ENCODE data around the gene EPN3.

The EPN3 gene

DNA sequence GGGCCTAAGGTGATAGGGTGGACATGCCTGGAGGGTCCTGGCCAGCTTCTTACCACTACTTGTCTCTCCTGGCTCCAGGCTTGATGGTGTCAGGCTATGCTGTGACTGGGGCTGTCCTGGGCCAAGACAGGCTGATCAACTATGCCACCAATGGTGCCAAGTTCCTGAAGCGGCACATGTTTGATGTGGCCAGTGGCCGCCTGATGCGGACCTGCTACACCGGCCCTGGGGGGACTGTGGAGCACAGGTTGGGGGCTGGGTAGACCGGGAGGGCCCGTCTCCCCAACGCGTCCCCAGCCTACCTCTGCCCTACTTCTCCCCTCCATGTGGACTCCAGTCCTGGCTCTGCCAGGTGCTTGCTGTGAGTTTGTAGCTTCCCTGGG is 18.9 kb downstream of the EPN3 start:
- no peak for DNase-seq

DNA sequence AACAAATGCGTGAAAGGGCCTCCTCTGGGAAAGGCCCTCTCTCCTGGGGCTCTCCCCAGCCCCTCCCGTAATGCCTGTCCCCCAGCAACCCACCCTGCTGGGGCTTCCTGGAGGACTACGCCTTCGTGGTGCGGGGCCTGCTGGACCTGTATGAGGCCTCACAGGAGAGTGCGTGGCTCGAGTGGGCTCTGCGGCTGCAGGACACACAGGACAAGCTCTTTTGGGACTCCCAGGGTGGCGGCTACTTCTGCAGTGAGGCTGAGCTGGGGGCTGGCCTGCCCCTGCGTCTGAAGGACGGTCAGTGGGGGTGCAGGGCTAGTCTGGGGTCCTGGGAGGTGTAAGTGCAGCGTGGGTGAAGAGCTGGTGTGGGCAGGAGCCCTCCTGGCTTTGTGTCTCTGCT is 19.3 kb downstream of the EPN3 start:
- no peak for DNase-seq

DNA sequence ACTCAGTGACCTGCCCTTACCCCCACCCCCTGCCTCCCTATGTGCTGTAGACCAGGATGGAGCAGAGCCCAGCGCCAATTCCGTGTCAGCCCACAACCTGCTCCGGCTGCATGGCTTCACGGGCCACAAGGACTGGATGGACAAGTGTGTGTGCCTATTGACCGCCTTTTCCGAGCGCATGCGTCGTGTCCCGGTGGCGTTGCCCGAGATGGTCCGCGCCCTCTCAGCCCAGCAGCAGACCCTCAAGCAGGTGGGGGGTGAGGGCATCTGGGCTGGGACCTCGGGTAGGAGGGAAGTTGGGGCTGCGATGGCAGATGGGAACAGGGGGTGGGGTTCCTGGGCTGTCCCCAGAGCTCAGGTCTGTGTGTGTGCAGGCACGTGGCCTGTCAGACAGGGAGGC is 21.7 kb downstream of the EPN3 start:
- no peak for DNase-seq

DNA sequence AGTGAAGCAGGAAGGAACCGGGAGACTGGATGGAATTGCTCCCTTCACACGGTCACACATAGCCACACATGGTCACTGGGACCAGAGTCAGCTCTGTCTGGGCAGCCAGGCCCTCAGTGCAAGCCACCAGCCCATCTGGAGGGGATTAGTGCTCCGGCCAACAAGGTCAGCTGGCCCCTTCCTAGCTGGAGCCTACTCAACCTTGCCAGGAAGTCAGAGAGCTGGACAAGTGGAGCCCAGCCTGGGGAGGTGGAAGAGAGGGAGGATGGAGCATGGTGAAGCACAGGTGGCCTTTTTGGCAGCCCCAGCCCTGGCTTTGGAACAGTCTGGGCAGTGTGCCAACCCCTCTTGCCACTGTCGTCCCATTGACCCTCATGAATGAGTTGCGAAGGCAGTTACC is 24.3 kb downstream of the EPN3 start:
- no peak for DNase-seq

DNA sequence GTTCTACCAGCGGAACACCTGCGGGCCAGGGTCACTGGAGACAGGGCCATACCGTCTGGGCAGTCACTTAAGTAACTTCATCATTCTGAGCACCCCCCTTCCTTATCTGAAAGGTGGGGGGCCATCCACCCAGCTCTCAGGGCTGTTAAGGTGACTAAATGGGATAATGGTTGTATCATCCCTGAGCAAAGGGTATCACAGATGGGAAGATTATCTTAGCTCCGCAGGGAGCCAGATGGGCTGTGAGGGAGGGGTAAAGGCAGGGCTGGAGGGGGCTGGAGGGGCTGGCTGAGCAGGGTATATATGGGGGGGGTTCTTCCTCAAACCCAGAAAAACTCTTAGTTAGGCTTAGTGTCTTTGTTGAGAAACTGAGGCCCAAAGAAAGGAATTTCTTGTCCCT is 25.1 kb downstream of the EPN3 start:
- DNase-seq, result no peak

DNA sequence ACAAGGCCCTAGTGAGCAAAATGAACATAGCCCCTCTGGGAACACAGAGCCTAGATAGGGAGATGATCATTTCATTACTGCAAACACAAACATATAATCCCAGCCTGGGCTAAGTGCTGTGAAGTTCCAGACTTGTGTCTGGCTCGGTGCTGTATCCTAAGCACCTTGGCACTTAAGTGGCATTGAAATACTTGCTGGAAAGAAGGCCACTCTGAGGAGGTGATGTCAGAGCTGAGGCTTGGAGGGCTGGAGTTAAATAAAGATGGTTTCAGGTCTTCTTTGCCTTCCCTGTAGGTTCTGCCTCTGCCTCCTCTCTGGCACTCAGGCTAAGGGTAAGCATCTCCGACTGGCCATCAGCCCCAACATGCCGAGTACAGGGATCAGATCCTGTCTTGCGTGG is 25.6 kb downstream of the EPN3 start:
- no peak for DNase-seq

DNA sequence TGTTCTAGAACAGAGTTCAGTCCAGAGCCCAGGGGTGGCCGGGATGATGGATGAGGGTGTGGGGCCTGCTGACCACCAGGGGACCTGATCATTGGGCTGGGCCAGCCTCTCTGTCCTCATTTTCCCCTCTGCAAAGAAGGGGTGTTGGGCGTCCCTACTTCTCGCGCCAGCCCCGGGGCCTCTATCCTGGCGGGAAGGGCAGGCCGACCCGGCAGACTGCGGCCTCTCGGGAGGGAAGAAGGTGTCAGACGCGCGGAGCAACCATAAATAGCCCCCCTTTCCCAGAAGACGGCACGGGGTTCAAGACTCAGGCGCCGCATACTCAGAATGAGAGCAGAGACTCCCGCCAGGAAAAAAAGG is 26.0 kb downstream of the EPN3 start:
- DNase-seq, result no peak

DNA sequence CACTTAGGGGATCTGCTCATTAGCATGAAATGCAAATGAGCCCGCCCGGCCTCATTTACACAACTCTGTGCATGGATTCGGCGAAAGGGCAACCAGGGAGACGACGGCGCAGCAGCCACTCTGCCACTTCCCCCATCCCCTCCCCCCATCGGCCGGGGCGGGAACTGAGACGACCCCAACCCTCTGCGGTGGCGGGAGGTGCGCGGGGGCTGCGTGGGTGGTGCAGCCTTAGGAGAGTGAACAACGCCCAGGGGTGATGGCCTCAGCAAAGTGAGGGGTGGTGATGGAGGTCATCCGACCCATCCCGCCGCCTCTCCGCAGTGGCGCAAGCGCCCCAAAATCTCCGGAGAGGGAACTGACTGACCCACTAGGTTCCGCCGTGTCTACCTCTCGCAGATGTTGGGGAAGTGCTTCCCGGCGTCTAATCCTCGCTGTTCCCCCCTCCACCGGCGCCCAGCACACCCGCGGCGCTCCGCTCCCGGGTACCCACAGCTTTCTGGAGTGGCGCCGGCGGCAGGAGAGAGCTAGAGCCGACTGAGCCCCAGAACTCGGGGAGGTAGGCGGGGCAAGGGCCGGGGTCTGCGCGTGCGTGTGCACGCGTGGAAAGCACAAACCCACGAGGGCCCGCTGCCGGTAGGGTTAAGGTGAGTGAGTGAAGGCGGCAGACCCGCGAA is 26.5 kb downstream of the EPN3 start:
- no peak for DNase-seq

DNA sequence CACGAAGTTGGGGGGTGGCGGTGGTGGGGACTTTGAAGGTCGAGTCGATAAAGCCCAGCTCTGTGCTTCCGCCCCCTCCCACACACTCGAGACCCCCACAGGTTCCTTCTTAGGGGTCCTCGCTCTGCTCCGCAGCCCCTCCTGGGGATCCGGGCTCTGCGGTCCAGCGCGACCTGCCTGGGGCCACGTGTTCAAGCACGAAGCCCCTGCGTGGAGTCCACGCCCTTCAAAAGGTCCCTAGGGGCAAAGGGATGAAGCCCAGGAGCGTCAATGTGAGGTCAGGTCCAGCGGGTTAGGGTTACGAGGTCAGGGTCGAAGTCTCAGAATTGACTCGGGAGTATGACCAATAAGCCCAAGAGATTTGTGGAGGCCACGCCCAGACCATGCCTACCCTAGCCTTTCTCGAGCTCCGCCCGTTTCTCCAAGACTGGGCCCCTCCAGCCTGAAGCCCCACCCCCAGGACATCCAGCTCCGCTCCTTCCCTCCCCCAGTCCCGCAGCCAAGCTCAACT is 27.2 kb downstream of the EPN3 start:
- DNase-seq, result no peak

DNA sequence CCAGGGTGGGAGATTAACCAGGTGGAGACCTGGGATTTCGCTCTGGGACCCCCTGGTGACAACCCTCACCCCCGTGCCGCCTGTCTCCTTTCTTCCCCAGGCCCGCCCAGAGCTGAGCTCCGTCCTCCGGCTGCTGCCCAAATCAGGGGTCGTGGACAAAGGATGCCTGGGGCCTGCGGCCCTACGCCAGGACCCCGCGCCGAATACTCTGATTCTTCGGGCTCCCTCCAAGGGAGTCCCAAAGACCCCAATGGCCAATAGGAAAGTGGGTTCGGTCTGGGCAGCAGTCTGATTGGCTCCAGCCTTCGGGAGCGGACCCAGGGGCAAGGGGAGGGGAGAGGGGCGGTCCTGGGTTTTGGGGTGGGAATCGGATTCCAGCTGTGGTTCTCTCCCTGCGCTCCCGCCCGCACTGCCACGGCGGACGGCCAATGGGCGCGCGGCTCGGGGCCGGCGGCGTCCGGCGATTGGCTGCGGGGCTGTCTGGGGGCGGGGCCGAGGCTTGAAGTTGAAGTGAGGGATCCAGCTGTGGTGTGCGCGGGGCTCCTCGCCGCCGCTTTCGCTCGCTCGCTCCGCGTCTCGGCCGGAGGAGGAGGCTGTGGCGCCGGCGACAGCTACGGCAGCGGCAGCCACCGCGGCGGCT is 27.8 kb downstream of the EPN3 start, which contains the start of gene CACNA1G:
Gene CACNA1G (plus strand): TSS at position 531 of the 640 bp plus-strand sequence. CDS start 745 bp downstream, outside the sequence.
- DNase-seq, result peak; percentile 85

DNA sequence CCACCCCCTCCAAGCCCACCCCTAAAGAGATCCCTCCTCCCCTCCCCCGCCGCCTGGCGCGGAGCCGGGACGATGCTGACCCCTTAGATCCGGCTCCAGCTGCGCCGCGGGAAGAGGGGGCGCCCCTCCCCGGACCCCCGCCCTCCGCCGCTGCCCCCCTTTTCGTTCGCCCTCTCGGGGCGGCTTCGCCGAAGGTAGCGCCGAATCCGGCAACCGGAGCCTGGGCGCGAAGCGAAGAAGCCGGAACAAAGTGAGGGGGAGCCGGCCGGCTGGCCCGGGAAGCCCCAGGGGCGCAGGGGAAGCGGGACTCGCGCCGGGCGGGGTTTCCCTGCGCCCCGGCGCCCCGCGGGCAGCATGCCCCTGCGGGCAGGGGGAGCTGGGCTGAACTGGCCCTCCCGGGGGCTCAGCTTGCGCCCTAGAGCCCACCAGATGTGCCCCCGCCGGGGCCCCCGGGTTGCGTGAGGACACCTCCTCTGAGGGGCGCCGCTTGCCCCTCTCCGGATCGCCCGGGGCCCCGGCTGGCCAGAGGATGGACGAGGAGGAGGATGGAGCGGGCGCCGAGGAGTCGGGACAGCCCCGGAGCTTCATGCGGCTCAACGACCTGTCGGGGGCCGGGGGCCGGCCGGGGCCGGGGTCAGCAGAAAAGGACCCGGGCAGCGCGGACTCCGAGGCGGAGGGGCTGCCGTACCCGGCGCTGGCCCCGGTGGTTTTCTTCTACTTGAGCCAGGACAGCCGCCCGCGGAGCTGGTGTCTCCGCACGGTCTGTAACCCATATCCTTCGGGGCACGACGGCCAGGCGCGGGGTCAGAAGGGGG is 28.6 kb downstream of the EPN3 start:
- no peak for DNase-seq

DNA sequence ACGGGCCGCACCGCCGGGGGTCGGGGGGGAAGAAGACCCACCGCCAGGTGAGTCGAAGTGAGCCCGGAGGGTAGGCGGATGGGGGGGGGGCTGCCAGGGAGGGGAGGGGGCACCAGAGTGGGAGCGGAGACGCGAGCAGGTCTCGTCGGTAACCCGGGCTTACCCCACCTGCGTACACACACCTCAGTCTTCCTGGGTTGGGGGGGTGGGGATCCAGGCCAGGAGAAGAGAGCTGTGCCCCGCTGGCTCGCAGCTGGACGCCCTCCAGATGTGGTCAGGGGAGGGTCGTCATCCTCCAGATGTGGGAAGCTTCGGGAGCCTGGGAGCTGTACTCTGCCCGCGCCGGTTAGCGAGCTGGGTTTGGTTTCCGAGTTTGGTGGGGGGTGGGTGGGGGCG is 29.2 kb downstream of the EPN3 start:
- no peak for DNase-seq

DNA sequence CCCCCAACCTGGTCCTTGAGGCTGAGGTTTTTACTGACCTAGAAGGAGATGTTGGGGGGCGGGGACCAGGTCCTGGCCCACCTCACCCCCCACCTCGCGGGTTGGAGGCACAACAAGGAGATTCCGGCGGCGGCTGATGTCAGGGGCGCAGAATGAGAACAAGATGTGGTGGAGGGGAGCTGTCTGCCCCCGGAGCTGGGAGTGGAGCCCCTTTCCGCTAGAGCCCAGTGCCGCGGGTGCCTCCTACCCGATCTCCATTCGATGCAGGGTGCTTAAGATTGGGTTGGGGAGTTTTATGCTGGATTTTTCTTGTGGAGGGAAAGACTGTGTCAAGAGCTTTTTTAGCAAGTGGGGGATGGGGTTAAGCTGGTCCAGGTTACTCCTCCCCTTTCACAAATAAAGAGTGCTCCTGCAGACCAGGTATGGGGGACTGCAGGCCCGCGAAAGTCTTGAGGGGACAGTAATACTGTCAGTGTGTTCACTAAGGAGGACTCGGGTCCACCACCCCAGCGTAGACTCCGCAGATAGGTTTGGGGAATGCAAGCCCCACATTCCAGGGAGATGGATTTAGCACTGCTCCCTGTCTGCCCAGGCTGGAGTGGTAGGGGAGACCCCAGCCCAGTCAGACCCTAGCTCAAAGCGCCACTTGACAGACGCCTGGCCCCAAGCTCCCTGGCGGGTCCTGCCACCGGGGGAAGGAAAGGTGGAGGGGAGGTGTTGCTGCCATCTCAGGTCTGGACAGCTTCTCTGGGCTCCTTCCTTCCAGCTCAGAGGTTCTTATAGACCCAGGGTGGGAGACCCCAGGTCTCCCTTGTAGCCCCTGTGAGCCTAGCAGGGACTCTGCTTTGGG is 29.9 kb downstream of the EPN3 start:
- DNase-seq, result no peak

DNA sequence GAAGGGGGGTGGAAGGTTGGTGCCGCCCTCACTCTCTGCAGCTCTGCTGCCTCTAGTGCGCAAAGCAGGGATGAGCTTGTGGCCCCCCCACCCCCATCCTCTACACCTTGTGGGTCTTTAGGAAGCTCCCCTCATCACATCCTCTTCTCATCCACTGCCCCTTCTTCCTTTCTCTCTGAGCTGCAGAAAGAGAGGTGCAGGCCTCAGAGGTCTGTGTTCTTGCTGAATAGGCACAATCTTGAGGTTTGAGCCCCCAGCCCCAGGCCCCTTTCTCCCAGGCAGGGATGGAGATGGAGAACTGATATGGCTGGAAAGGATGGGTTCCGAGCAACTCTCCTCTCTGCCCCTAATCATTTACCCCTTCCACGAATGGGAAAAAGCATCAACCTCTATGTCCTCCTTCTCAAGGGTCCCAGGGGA is 30.6 kb downstream of the EPN3 start:
- no peak for DNase-seq

DNA sequence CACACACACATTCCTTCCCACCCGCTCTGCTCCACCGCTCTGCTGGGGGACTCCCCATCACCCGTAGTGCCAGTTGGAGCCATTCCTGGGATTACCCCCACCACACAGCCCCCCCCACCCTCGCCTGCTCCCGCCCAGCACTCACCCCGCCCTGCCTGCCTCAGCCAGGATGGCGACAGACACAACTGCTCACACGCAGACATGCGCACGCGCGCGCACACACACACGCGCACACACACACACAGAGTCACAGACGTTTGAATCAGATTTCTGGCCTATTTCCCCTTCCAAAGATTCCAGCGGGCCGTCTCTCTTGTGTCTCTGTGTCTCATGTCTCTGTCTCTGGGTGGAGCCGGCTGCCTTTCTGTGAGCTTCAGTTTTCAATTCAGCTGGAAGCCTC is 32.4 kb downstream of the EPN3 start:
- DNase-seq, result no peak

DNA sequence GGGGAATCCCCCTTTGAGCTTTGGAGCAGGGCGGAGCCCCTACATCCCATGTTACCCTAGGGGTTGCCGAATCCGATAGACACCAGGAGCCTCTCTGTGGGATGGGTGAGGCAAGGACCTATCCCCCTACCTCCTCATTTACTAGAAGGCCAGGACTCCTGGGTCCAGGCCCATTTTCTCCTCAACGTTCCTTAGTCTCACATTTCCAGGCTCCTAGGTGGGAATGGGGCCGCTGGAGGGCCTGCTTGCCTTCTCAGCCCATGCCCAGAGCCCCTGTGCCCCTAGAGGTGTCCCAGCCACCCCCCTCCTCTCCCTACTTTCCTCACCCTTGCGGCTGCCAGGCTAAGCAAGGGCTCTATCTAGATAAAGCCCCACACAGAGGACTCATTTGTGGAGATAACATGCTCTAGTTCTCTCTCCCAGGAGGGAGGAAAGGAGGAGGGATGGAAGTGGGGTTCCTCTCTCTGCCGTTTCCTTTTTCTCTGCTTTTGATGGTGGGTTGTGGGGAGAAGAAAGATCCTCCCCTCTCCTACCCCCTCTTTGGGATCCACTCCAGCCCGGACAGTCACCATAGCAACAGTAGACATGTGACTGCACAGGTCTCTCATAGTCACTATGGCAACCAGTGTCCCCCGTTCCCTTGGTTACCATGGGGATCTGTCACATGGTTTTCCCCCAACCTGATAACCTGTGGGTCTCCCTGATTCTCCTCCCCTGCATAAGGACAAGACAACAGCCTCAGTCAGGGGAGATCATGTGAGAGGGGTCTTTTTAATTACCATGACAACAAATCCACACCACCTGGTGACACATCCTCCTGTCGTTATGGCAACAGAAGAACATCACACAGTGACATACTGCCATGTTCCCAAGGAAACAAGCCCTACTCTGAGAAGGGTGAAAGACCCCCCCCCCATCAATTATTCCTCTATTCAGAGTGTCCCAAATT is 33.1 kb downstream of the EPN3 start:
- DNase-seq, result no peak

DNA sequence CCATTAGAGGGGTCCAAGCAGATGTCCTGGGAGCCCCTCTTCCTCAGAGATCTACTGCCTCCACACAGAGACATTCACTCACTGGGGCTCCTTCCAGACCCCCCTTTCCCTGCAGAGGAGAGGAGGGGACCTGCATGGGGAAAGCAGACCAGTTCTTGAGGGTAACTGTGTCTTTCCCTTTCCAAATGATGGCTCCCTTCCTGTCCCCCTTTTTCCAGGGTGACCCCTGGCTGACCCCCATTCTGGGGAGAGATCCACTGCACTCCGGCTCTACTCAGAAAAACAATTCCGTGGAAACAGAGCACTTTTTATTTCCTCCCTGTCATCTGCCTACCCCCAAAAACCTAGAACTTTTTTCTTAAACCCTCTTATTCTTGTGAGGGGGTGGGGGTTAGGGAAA is 34.4 kb downstream of the EPN3 start:
- no peak for DNase-seq

DNA sequence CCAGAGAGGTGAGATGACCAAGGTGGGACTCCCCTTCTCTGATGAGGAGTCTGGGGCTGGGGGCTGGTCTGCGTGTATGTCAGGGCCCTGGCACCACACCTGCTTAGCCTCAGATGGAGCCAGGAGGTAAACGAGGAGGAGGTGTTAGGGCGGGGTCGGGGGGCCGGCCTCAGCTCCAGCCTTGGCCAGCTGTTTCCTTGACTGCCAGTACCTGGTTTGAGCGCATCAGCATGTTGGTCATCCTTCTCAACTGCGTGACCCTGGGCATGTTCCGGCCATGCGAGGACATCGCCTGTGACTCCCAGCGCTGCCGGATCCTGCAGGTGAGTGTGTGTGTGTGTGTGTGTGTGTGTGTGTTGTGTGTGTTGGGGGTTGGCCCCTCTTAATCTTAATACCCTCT is 36.1 kb downstream of the EPN3 start:
- DNase-seq, result no peak

DNA sequence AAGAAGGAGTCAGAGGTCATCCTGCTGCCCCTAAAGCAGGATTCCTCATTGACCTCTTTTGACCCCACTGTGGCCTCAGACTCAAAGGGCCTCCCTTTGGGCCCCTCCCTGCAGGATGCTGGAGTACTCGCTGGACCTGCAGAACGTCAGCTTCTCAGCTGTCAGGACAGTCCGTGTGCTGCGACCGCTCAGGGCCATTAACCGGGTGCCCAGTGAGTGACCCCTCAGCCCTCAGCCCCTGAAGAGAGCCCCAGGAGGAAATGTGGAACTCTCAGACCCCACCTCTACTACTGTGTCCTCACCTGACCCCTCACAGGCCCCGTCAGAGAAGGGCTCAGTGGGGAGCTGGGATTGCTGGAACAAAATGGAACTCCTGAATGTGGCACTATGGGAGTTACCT is 37.1 kb downstream of the EPN3 start:
- DNase-seq, result no peak

DNA sequence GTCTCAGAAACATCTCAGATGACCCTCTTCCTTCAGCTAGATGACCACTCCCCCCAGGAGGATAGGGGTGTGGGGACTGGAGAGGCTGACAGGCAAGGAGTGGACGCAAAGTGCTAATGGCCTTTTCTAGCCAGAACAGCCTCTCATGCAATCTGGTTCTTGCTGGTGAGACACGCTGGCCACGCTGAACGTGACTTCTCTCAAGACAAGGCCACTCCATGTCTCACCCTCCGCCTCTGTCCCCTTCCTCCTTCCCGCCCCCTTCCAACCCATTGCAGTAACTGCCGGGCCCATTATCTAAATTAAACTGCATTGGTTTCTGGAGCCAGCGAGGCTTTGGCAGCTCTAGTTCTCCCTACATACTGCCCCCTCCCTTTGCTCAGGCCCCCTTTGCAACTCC is 37.5 kb downstream of the EPN3 start:
- DNase-seq, result no peak

DNA sequence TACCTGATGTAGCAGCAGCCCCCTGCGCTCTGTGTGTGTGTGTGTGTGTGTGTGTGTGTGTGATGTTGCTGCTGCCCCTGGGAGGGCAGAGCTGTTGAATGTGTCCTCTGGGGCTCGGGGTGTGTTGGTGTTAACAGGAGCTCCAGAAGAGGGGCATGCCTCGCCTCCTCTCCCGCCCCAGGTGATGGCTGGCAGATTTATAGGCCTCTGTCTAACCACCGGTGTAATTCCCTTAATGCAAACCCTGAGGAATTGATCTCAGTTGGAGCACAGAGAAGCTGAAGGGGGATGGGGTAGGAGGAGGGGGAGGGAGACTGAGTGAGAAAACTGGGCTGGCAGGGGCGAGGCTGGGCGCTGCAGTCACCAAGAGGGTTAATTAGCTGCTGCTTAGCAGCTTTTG is 38.0 kb downstream of the EPN3 start:
- no peak for DNase-seq

DNA sequence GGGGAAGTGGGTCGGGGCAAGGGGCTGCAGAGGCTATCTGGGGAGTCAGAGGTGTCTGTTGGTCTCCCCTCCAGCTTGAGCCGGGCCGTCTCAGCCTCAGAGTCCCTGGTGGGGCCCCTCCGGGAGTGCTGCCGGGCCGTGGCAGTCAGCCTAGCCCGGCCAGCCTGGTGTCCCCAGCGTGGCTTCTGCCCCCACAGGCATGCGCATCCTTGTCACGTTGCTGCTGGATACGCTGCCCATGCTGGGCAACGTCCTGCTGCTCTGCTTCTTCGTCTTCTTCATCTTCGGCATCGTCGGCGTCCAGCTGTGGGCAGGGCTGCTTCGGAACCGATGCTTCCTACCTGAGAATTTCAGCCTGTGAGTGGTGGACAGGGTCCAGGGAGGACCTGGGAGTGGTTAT is 39.1 kb downstream of the EPN3 start:
- DNase-seq, result no peak
